Adrenal gland (tissue), 12 donors: ENCODE measurements around the gene TLN1. TPM values are rescaled to one million over a fixed set of nuclear protein-coding genes. Genes with fewer than 3 reads are reported as not detected.
A peak's percentile ranks its signal among the peaks of the same experiment; 100 is the strongest.

Experiments used
- DNase-seq, 7 donors: peaks; one replicate each; pipeline ENCODE4 v3.0.0-alpha.2; 2019 to 2020
- H3K27ac ChIP-seq, 5 donors: fragments of 200-600 bp; sonication (generic) in 4 of 5; 1 replicate in 3 of 5; 2 replicates in 2 of 5; pipeline versions ENCODE4 v1.5.1 to v1.8.0; 2016 to 2020; ENCODE audit warnings: mild to moderate bottlenecking in 1 of 5
- H3K27me3 ChIP-seq: fragments of 200-600 bp; 2 replicates; pipeline ENCODE4 v1.8.0; 2021
- H3K36me3 ChIP-seq, 2 donors: fragments of 200-600 bp; replicated peaks in 1 of 2; 1 replicate in 1 of 2; 2 replicates in 1 of 2; pipeline versions ENCODE4 v1.5.1 to v1.8.0; 2018 to 2022
- H3K4me1 ChIP-seq, 2 donors: fragments of 200-600 bp; replicated peaks in 1 of 2; 1 replicate in 1 of 2; 2 replicates in 1 of 2; pipeline versions ENCODE4 v1.5.1 to v1.8.0; 2018 to 2021
- H3K4me3 ChIP-seq, 4 donors: fragments of 200-600 bp; sonication (generic) in 3 of 4; one replicate each; pipeline ENCODE4 v1.5.1; 2016 to 2018
- H3K9me3 ChIP-seq, 3 donors: fragments of 200-600 bp; sonication (generic) in 1 of 3; replicated peaks in 1 of 3; 1 replicate in 2 of 3; 2 replicates in 1 of 3; pipeline versions ENCODE4 v1.5.1 to v1.8.0; 2016 to 2021
- POLR2A ChIP-seq, 2 donors: fragments of 450-650 bp; IDR thresholded peaks; one replicate each; pipeline ENCODE4 v1.6.1; 2017; ENCODE audit warnings: antibody characterized with exemption in 2 of 2, mild to moderate bottlenecking in 2 of 2, moderate library complexity in 1 of 2
- WGBS, 4 donors: extraction: QIAGEN DNeasy Blood & Tissue Kit in 2 of 4; methylation state at CpG; one replicate each; pipeline versions ENCODE4 v1.1.5 to v1.1.7; 2013 to 2017; 5-methylcytosine and 5-hydroxymethylcytosine counted together
- intact Hi-C, 2 donors: fragments of 100-400 bp; cut with DNase I; formaldehyde crosslinking; loops; one replicate each; pipeline versions ENCODE4 v1.14.1 to v1.15.0; 2022 to 2023
- polyA plus RNA-seq, 3 donors: library from polyadenylated mRNA; stranded (reverse); fragments of 200-250 nt in 2 of 3; fragments of 350-450 nt in 1 of 3; fragmentation: Illumina TruSeq in 1 of 3; extraction: RNeasy Lipid Tissue Mini Kit (QIAGEN cat#74804) in 1 of 3; gene quantifications; one replicate each; pipeline ENCODE4 v1.2.3, GENCODE V29; 2013 to 2014
- total RNA-seq, 9 donors: library from RNA; depleted of rRNA in 4 of 9; stranded (reverse); fragments of >200 nt in 4 of 9; fragments of 120-200 nt in 1 of 9; fragmentation: NEBNext Ultra II Directional in 1 of 9; extraction: Animal tissue kit (Norgen Biotek cat#: 25700) in 1 of 9; gene quantifications; one replicate each; pipeline versions ENCODE4 v1.1.0 to v1.2.4, GENCODE V29; 2013 to 2023
- TF ChIP-seq, protein P1 (sequence below), 6 experiments: fragments of 450-650 bp in 4 of 6; fragments of 200-600 bp in 2 of 6; sonication (generic) in 1 of 6; IDR thresholded peaks; 1 replicate in 5 of 6; 2 replicates in 1 of 6; pipeline versions ENCODE4 v1.5.1 to v1.8.0; 2016 to 2021; ENCODE audit warnings: antibody characterized with exemption in 6 of 6, mild to moderate bottlenecking in 2 of 6, moderate library complexity in 1 of 6
- donor health status: healthy with polysubstance abuse.
- donor health status: Bipolar disorder and iron deficiency.
- donor health status: DM: yes; HTN: yes; CAD: no.
- donor health status: DM: no; HTN: no; CAD: no.
- donor health status: DM: no; HTN: no; CAD: no.
- donor health status: DM: yes; HTN: yes; CAD: no.

The TLN1 gene
- total and polyA plus RNA-seq, 12 donors: 157 to 565 (median 296) TPM

GRCh38 chr9:35652829-35653209 is 79.2 kb downstream of the TLN1 start:
- H3K4me3 ChIP-seq: no peak overlapping the region
- intact Hi-C loops: no loop called here
- 75 to 91% (median 85%) methylated on average over 8 of the region's 8 CpGs for WGBS, 4 donors
- peak in 1 of 7 donors; percentile 18 for DNase-seq
- no peaks in the 10 kb centered on the region for H3K36me3 ChIP-seq
- no peaks in the 10 kb centered on the region for H3K9me3 ChIP-seq
- H3K4me1 ChIP-seq: peaks cover 6 to 16% of the 10 kb centered on the region in 2 donors
- H3K27me3 ChIP-seq: no peaks in the 10 kb centered on the region
- TF ChIP-seq, protein P1, sequence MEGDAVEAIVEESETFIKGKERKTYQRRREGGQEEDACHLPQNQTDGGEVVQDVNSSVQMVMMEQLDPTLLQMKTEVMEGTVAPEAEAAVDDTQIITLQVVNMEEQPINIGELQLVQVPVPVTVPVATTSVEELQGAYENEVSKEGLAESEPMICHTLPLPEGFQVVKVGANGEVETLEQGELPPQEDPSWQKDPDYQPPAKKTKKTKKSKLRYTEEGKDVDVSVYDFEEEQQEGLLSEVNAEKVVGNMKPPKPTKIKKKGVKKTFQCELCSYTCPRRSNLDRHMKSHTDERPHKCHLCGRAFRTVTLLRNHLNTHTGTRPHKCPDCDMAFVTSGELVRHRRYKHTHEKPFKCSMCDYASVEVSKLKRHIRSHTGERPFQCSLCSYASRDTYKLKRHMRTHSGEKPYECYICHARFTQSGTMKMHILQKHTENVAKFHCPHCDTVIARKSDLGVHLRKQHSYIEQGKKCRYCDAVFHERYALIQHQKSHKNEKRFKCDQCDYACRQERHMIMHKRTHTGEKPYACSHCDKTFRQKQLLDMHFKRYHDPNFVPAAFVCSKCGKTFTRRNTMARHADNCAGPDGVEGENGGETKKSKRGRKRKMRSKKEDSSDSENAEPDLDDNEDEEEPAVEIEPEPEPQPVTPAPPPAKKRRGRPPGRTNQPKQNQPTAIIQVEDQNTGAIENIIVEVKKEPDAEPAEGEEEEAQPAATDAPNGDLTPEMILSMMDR (IDR thresholded peaks at IDR 0.05): no peak
- no peak for TF ChIP-seq POLR2A (IDR thresholded peaks at IDR 0.05)
- H3K27ac ChIP-seq: peak overlapping the region in 1 of 5 donors; percentile 62

DNA sequence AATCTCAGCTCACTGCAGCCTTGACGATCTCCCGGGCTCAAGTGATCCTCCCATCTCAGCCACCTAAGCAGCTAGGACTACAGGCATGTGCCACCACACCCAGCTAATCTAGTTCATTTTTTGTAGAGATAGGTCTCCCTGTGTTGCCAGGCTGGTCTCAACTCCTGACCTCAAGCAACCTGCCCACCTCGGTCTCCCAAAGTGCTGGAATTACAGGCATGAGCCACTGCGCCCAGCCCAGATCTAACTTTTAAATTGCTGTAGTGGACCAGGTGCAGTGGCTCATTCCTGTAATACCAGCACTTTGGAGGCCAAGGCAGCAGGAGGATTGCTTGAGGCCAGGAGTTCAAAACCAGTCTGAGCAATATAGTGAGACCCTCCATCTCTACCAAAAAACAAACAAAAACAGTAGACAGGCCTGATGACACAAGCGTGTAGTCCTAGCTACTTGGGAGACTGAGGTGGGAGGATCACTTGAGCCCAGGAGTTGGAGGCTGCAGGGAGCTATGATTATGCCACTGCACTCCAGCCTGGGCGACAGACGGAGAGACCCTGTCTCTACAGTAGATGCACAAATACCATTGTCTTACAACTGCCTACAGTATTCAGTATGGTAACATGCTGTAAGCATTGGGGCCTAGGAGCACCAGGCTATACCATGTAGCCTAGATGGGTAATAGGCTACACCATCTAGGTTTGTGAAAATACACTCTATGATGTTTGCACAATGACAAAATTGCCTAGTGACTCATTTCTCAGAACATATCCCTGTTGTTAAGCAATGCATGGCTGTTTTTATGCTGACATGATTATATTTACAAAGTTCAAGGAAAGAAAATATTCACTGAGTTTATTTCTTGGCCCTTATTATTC is 79.8 kb downstream of the TLN1 start:
- H3K27me3 ChIP-seq: no peaks in the 10 kb centered on the region
- 83 to 91% (median 87%) methylated on average over 6 to 7 of the region's 7 CpGs for WGBS, 4 donors
- H3K9me3 ChIP-seq: no peaks in the 10 kb centered on the region
- H3K36me3 ChIP-seq: no peaks in the 10 kb centered on the region
- H3K27ac ChIP-seq: peak overlapping the region in 1 of 5 donors; percentile 62
- H3K4me3 ChIP-seq: no peak overlapping the region
- intact Hi-C loops: no loop called here
- TF ChIP-seq, protein P1 (IDR thresholded peaks at IDR 0.05): no peak
- TF ChIP-seq POLR2A (IDR thresholded peaks at IDR 0.05): no peak
- peak in 1 of 7 donors; percentile 13 for DNase-seq
- H3K4me1 ChIP-seq: peaks cover 5 to 14% of the 10 kb centered on the region in 2 donors

DNA sequence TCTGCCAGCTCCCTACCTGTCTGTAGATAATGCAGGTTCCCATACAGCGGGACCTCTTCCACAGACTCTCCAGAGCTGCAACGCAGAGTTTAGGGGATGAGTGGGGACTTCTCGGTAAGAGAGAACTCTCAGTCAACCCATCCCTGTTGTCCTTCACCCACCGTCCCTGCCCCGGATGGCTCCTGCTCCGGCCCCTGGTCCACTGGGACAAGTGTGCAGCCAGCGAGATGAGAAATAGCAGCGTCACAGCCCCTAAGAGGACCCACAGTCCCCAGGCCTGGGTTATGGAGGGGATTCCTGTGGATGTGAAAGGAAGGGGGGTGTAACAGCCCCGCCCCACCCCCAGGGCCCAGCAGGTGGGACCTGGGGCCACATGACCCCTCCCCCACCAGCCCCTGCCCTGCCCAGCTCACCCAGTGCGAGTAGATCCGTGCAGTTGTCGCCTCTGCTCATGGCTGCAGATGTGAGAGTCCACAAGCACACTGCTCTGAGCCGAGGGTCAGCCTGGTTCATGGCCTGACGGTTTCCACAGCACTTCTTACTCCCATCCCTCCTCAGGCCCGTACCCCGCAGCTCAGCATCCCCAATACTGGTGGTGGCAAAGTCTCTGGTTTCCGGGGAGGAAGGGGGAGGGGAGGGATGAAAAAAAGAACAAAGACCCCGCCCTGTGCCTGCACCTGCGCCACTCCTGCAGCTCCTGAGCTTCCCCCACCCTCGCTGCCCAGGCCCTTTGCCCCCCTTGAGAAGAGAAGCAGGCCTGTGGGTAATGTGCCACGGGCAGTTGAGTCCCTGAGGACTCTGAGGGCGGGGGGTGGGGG is 81.4 kb downstream of the TLN1 start, which contains the start of gene SIT1:
Gene SIT1 (minus strand): TSS at position 591 of the 818 bp plus-strand sequence. CDS start 78 bp downstream, at position 513.
- no peaks in the 10 kb centered on the region for H3K36me3 ChIP-seq
- H3K27me3 ChIP-seq: no peaks in the 10 kb centered on the region
- H3K9me3 ChIP-seq: no peaks in the 10 kb centered on the region
- peaks cover 3 to 19% of the 10 kb centered on the region in 2 donors for H3K4me1 ChIP-seq
- H3K27ac ChIP-seq: no peak within 1 kb of the TSS
- TF ChIP-seq, protein P1 (IDR thresholded peaks at IDR 0.05): no peak
- no peak for TF ChIP-seq POLR2A (IDR thresholded peaks at IDR 0.05)
- 66 to 71% (median 69%) methylated on average over 14 to 22 of the region's 22 CpGs for WGBS, 4 donors
- intact Hi-C loops: no loop called here
- no peak within 1 kb of the TSS for H3K4me3 ChIP-seq
- DNase-seq: peak in 1 of 7 donors; percentile 14
